Renal cortex interstitium (tissue), 11 donors: ENCODE measurements around the gene CRTC3. TPM values are rescaled to one million over a fixed set of nuclear protein-coding genes. Genes with fewer than 3 reads are reported as not detected.
A peak's percentile ranks its signal among the peaks of the same experiment; 100 is the strongest.
"Not testable (repeated sequence)": the region's sequence is repeated elsewhere in the genome, so short reads cannot be mapped to it uniquely, and the experiment has no call there.

ENCODE experiments used
- DNase-seq, 11 donors: peaks; one replicate each; pipeline ENCODE4 v3.0.0-alpha.2; 2013; ENCODE audit warnings: low read depth in 9 of 11, low spot score in 4 of 11; ENCODE audit errors: extremely low read depth in 1 of 11
- polyA plus RNA-seq, 3 donors: library from polyadenylated mRNA; unstranded; fragments of 120-200 nt; gene quantifications; one replicate each; pipeline ENCODE4 v1.2.1, GENCODE V29; 2013; ENCODE audit not compliant: insufficient read length in 3 of 3

The CRTC3 gene
- polyA plus RNA-seq, 3 donors: 29.1 to 35.4 (median 32.5) TPM

GRCh38 chr15:90659481-90659880, 129.8 kb downstream of the CRTC3 start:
- no peak for DNase-seq

- DNase-seq: no peak
These were observed 130.7 kb downstream of the CRTC3 start for GRCh38 chr15:90660195-90660998.

DNA sequence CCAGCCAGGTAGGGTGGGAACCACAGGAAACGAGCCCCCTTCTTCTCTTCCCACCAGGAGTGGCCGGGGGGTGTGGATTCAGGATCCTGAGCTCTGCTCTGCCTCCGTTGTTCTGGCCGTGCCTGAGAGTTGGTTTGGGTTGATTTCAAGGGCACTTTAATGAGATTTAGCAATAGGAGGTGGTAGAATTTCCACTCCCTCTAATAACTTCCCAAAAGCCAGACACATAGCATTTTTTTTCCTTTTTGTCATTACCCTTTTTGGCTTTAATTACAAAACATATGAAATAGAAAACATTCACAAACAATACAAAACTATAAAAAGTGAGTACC, 131.2 kb downstream of the CRTC3 start:
- not testable (repeated sequence) for DNase-seq

DNA sequence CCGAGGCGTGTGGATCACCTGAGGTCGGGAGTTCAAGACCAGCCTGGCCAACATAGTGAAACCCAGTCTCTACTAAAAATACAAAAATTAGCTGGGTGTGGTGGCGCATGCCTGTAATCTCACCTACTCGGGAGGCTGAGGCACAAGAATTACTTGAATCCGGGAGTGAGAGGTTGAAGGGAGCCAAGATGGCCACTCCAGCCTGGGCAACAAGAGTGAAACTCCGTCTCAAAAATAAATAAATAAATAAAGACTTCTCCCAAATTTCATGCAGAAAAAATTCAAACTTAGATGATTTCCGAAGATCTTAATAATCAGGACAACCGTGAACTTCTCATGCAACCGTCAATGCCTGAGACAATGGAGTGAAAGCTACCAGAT, 134.3 kb downstream of the CRTC3 start:
- not testable (repeated sequence) for DNase-seq

GRCh38 chr15:90664650-90665287, 135.0 kb downstream of the CRTC3 start:
- DNase-seq: peak in 6 of 11 donors; percentile 36 to 49 (median 40)

GRCh38 chr15:90665288-90666134, 135.8 kb downstream of the CRTC3 start:
- DNase-seq: peak in 8 of 11 donors; percentile 36 to 54 (median 41)

GRCh38 chr15:90666135-90666909, 136.6 kb downstream of the CRTC3 start:
- DNase-seq: no peak

DNA sequence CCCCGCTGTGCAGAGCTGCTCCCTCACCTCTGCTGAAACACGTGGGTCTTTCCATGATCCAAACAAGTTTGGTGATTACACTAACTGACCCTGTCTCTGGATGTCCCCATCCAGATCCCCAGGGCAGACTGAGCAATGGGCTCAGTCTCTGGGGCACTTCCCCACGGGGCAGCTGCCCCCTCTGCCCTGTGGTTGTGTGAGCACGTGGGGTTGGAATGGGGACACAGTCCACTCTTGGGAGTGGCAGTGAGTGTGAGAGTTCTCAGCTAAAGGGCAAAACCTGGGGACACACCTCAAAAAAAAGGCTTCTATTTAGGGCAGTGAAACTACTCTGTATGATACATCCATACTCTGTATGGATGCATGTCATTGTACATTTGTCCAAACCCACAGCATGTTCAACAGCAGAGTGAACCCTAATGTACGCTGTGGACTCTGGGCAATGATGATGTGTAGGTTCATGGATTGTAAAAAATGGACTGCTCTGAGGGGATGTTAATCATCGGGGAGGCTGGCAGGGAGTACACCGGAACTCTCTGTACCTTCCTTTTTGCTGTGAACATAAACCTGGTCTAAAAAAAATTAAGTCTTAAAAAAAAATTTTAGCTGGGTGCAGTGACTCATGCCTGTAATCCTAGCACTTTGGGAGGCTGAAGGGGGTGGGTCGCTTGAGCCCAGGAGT, 137.5 kb downstream of the CRTC3 start:
- DNase-seq: no peak

DNA sequence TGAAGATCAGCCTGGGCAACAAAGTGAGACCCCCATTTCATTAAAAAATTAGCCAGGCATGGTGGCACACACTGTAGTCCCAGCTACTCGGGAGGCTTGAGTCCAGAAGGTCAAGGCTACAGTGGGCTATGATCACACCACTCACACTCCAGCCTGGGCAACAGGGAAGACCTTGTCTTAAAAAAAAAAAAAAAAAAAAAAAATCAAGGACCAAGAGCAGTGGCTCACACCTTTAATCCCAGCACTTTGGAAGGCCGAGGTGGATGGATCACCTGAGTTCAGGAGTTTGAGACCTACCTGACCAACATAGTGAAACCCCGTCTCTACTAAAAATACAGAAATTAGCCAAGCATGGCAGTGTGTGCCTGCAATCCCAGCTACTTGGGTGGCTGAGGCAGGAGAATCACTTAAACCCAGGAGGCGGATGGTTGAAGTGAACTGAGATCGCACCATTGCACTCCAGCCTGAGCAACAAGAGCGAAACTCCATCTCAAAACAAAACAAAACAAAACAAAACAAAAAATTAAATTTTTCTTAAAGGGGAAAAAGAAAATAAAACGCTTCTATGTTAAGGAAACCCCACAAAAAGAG, 138.1 kb downstream of the CRTC3 start:
- DNase-seq: not testable (repeated sequence)

- not testable (repeated sequence) for DNase-seq
These were observed 140.9 kb downstream of the CRTC3 start for GRCh38 chr15:90670631-90671030.

- DNase-seq: no peak
These were observed 141.5 kb downstream of the CRTC3 start for GRCh38 chr15:90671216-90671615.

- DNase-seq: not testable (repeated sequence)
These were observed 143.6 kb downstream of the CRTC3 start for GRCh38 chr15:90673357-90673756.

DNA sequence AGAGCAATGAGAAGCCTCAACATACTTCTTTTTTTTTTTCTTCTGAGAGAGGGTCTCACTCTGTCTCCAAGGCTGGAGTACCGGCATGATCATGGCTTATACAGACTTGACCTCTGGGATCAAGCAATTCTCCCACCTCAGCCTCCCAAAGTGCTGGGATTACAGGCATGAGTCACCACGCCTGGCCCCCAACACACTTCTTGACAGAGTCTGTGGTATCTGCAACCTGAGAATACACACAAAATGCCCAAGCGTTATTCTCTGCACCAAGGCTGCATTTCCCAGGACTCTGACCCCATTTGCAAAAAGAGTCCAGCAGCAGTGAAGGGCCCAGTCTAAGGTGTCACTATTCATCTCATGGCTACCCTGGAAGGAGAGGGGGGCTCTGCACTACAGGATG, 144.8 kb downstream of the CRTC3 start:
- no peak for DNase-seq

DNA sequence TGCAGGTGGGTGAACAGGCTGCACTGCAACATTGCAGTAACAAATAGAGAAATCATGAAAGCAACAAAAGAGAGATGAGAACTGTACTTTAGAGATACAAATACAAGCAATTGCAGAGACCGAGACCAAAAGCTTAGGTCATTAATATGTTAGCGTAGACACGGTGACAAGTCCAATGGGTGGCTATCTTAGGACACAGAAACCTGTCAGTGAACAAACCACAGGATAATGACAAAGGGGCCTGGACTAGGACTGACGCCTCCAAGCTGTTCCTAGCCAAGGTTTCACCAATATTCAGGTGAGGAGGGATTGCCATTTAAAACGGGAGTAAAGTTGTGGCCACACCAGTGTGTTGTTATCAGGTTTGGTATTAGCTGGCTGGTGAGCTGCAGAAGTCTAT, 145.7 kb downstream of the CRTC3 start:
- DNase-seq: no peak

DNA sequence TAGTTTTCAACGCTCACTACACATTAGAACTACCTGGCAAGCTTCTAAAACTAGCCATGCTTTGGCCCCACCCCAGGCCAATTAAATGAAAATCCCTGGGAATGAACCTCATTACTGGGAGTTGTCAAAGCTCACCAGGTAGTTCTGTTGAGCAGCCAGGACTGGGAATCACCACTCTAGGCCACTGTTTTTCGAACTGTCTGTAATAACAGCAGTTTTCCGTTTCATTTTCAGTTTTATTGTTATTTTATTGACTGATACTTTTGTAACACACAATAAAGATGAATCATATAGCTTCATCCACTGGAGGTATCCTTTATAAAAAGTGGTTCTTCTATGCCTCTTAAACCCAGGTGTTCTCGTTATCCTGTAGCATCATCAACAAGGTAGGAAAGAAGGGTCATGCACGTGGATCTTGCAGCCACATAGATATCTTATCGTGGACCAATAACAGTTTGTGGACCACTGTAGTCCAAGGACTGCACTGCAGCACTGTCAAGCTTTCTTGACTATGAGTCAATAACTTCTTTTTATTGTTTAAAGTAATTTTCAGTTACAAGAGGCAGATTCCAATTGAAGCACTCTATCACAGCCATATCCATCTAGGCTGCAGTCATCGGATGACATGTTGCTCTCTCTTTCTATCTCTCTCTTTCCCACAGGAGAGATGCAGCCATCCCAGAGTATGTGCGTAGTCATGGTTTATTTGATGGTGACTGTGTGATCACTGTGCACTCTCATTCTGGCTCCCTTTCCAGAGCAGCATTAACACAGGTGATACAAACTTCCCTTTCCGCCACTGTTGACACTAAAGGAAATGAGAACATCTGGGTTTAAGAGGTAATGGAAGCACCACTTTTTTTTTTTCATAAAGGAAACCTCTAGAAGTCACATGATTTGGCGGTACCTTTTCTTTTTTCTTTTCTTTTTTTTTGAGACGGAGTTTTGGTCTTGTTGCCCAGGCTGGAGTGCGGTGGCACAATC, 148.4 kb downstream of the CRTC3 start:
- DNase-seq: no peak

- no peak for DNase-seq
These were observed 150.2 kb downstream of the CRTC3 start for GRCh38 chr15:90679959-90680358.

GRCh38 chr15:90680371-90680935, 150.7 kb downstream of the CRTC3 start:
- no peak for DNase-seq
